ENCODE results near the gene TNFAIP3.
A peak's percentile ranks its signal among the peaks of the same experiment; 100 is the strongest.

The TNFAIP3 gene

DNA sequence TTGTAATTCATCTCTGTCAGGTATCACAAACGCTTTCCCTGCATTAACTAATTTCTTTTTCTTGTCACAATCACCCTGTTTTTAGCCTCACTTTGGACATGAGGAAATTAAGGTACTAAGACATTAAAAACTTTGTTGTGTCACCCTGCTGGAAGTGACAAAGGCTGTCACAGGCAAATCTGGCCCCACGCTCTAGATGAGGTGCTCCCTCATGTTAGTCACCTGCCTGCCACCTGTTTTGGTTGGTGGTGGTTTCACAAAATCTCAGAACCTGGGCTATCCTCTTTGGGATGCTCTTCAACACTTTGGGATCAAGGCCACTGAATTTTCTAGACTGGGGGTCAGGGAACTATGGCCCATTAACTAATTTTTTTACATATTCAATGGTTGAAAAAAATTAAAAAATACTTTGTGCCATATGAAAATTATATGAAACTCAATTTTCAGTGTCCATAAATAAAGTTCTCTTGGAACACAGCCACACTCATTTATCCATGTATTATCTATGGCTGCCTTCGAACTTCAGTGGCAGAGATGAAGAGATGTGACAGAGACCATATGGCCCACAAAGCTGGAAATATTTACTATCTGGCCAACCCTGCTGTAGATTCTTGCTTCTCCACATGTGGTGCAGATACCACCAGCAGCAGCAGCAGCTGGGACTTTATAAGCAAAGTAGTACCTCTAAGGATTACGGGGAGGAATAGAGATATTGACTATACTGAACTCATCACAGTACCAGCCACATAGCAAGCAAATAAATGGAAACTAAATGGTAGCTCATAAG lies 16.1 kb upstream of the TNFAIP3 start:
- ATAC-seq (no peak), DNase-seq (ENCODE audit: low spot score in 2 of 2) (no peak)
- Mint-ChIP-seq H3K36me3 (peaks cover 8% of the 10 kb centered on the region), H3K27ac (peak overlapping the region; percentile 75), H3K9me3 (no peaks in the 10 kb centered on the region), H3K4me1 (peaks cover 35% of the 10 kb centered on the region), H3K4me3 (no peak overlapping the region)

DNA sequence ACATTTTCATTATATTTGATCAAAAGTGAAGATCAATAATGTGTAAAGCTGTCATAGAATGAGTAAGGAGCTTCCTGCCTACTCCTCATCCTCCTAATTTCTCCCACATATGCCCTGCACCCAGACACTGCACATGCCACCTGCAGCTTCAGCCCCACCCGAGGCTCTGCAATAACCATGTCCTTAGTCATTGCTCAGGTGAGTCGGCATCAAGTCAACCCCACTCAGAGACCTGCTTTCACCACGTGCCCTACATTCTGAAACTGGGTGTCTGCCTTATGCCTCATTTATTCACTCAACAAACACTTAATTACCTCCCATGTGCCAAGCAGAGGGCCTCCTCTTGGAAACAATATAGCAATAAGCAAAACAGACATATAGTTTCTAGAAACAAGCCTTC lies 15.4 kb upstream of the TNFAIP3 start:
- no peak overlapping the region for H3K4me3 Mint-ChIP-seq
- H3K36me3 Mint-ChIP-seq: peaks cover 8% of the 10 kb centered on the region
- peaks cover 2% of the 10 kb centered on the region for H3K9me3 Mint-ChIP-seq
- DNase-seq (ENCODE audit: low spot score in 2 of 2) (no peak), ATAC-seq (peak; percentile 42)
- H3K27ac Mint-ChIP-seq: no peak overlapping the region
- peaks cover 35% of the 10 kb centered on the region for H3K4me1 Mint-ChIP-seq

DNA sequence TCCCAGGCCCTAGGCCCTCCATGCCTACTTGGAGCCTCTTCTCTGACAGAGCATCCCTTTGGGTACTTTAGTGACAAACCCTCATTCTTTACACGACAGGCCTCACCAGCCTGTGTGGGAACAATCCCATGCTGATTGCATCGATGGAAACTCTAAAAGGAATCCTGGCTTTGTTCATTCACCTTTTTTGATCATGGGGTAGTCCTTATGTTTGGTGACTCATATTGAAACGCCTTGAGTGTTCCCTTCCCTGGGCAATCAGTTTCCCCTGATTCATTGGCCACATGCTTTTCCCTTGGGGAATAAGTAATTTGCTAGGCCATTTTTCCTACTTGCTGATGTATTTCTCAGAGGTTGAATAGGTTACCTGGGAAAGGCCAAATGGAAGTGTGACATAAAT lies 14.7 kb upstream of the TNFAIP3 start:
- H3K9me3 Mint-ChIP-seq: peaks cover 2% of the 10 kb centered on the region
- H3K4me1 Mint-ChIP-seq: peaks cover 35% of the 10 kb centered on the region
- DNase-seq (ENCODE audit: low spot score in 2 of 2): no peak
- no peak overlapping the region for H3K4me3 Mint-ChIP-seq
- peak overlapping the region; percentile 10 for H3K27ac Mint-ChIP-seq
- no peak for ATAC-seq
- peaks cover 12% of the 10 kb centered on the region for H3K36me3 Mint-ChIP-seq

DNA sequence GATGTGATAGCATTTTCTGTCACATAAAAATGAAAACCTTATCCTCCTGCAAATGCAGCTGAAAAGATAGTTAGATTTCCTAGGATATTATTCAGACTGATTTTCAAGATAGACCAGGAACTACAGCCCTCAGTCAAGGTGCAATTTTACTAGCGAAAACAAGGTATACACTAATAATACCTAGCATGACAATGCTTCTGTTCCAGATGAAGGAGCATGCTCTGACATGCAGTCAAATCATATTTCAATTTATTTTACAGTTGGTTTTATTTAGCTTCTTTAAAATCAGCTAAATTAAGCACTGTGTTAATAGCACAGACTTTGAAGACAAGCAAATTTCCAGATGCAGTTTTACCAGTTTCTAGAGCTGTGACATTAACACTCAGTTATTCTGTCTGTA lies 14.2 kb upstream of the TNFAIP3 start:
- H3K4me1 Mint-ChIP-seq: peaks cover 35% of the 10 kb centered on the region
- peaks cover 17% of the 10 kb centered on the region for H3K36me3 Mint-ChIP-seq
- H3K4me3 Mint-ChIP-seq: no peak overlapping the region
- peaks cover 2% of the 10 kb centered on the region for H3K9me3 Mint-ChIP-seq
- DNase-seq (ENCODE audit: low spot score in 2 of 2) (no peak), ATAC-seq (no peak)
- H3K27ac Mint-ChIP-seq: peak overlapping the region; percentile 10

DNA sequence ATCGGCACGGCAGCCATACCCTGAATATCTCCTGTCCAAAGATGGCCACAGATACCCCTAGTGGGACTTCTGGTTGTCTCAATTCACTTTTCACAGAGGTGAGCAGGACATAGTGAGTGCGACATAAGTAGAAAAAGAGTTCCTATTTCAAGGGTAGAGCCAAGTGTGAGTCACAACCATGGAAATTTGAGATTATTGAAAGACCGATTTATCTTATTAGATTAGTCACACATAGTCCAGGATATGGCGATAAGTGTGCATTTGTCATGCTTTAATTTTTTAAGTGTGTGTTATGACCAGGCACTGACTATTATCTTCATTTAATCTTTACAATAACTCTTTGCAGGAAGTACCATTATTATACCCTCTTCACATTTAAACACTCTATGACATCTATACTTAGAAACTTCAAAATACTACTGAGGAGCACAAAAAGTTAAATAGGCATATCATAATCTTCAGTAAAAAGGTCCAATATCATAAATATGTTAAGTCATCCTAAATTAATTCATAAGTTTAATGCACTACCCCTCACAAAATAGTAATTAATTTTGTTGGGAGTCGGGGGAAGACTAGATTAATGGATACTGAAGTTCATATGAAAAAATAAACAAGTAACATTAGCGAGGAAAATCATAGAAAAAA lies 13.4 kb upstream of the TNFAIP3 start:
- peaks cover 2% of the 10 kb centered on the region for H3K9me3 Mint-ChIP-seq
- H3K4me3 Mint-ChIP-seq: no peak overlapping the region
- peaks cover 17% of the 10 kb centered on the region for H3K36me3 Mint-ChIP-seq
- peak overlapping the region; percentile 40 for H3K27ac Mint-ChIP-seq
- ATAC-seq: no peak
- H3K4me1 Mint-ChIP-seq: peaks cover 35% of the 10 kb centered on the region
- DNase-seq (ENCODE audit: low spot score in 2 of 2): no peak

DNA sequence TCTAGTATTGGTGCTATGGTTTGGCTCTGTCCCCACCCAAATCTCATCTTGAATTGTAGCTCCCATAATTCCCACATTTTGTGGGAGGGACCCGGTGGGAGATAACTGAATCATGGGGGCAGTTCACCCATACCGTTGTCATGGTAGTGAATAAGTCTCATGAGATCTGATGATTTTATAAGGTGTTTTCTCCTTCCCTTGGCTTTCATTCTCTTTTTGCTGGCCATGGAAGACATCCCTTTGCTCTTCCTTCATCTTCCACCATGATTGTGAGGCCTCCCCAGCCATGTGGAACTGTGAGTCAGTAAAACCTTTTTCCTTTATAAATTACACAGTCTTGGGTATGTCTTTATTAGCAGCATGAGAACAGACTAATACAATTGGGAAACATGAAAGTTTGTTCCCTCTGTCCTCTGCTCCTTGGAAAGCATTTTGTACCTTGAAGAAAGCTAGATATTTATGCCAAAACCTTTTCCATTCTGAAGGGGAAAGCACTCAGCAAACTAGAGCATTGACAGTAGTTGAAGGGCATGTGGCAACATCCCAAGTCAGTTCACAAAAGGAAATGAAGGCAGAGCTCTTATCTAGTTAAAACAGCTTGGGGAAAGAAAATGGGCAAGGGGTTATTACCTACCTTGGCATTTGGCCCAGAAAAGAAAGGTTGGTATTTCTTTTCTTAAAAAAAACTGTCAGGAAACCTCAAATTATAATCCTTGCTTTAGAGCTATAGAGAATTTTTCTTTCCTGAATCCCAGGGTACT lies 10.7 kb upstream of the TNFAIP3 start:
- DNase-seq (ENCODE audit: low spot score in 2 of 2) (no peak), ATAC-seq (no peak)
- Mint-ChIP-seq H3K9me3 (peaks cover 2% of the 10 kb centered on the region), H3K4me1 (peaks cover 22% of the 10 kb centered on the region), H3K27ac (peak overlapping the region; percentile 50), H3K36me3 (peaks cover 17% of the 10 kb centered on the region), H3K4me3 (no peak overlapping the region)

DNA sequence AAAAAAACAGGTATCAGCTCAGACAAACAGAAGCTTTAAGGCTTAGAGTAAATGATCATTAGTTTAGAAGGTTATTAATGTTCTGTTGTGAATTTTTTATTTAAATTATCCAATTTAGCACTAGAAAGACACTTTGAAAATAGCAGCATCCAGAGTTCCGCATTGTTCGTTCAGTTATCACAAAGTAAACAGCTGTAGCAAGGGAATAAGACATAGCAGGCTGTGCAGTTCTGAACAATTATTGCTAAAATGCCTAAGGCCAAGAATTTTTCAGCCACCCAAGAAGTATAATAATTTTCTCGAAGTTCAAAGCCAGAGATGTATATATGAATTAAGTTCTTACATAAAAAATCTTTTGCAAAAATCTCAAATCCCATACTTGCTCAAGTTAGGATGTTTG lies 8.0 kb upstream of the TNFAIP3 start:
- DNase-seq (ENCODE audit: low spot score in 2 of 2): no peak
- Mint-ChIP-seq H3K27ac (no peak overlapping the region), H3K4me1 (peaks cover 14% of the 10 kb centered on the region), H3K36me3 (peaks cover 11% of the 10 kb centered on the region), H3K9me3 (peaks cover 2% of the 10 kb centered on the region), H3K4me3 (no peak overlapping the region)
- ATAC-seq: no peak

DNA sequence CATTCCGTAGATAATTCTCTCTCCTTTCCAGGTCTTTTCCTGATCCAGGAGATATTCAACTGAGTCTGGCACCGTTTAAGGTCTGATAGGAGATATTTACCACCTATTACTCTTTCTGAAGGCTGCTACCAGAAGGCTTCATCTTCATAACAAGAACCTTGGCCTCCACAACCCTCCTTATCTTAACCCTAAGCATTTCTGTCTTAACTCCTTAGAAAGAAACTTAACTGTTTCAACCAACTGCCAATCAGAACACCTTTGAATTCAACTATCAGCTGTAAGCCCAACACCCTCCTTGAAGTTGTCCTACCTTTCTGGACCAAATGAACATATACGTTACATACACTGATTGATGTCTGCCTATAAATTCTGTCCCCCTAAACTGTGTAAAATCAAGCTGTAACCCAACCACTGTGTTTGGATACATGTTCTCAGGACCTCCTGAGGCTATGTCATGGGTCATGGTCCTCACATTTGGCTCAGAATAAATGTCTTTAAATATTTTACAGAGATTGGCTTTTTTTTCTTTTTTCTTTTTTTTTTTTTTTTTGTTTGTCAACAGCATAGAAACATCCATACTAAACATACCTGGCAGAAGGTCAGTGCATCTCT lies 6.6 kb upstream of the TNFAIP3 start:
- Mint-ChIP-seq H3K9me3 (peaks cover 2% of the 10 kb centered on the region), H3K4me3 (no peak overlapping the region), H3K27ac (no peak overlapping the region)

GRCh38 chr6:137861550-137862337 lies 5.3 kb upstream of the TNFAIP3 start:
- peaks cover 25% of the 10 kb centered on the region for H3K36me3 Mint-ChIP-seq
- H3K4me1 Mint-ChIP-seq: peaks cover 40% of the 10 kb centered on the region
- H3K9me3 Mint-ChIP-seq: no peaks in the 10 kb centered on the region
- no peak for ATAC-seq
- no peak overlapping the region for H3K4me3 Mint-ChIP-seq
- no peak for DNase-seq (ENCODE audit: low spot score in 2 of 2)
- peak overlapping the region; percentile 20 for H3K27ac Mint-ChIP-seq

More for the DNA sequence above, 6.6 kb upstream of the TNFAIP3 start:
- peaks cover 16% of the 10 kb centered on the region for H3K36me3 Mint-ChIP-seq
- peaks cover 28% of the 10 kb centered on the region for H3K4me1 Mint-ChIP-seq
- DNase-seq (ENCODE audit: low spot score in 2 of 2): no peak
- no peak for ATAC-seq

GRCh38 chr6:137862419-137863090 lies 4.5 kb upstream of the TNFAIP3 start:
- ATAC-seq: no peak
- no peaks in the 10 kb centered on the region for H3K9me3 Mint-ChIP-seq
- H3K36me3 Mint-ChIP-seq: peaks cover 27% of the 10 kb centered on the region
- no peak for DNase-seq (ENCODE audit: low spot score in 2 of 2)
- H3K4me1 Mint-ChIP-seq: peaks cover 41% of the 10 kb centered on the region
- H3K27ac Mint-ChIP-seq: peak overlapping the region; percentile 1
- H3K4me3 Mint-ChIP-seq: no peak overlapping the region

DNA sequence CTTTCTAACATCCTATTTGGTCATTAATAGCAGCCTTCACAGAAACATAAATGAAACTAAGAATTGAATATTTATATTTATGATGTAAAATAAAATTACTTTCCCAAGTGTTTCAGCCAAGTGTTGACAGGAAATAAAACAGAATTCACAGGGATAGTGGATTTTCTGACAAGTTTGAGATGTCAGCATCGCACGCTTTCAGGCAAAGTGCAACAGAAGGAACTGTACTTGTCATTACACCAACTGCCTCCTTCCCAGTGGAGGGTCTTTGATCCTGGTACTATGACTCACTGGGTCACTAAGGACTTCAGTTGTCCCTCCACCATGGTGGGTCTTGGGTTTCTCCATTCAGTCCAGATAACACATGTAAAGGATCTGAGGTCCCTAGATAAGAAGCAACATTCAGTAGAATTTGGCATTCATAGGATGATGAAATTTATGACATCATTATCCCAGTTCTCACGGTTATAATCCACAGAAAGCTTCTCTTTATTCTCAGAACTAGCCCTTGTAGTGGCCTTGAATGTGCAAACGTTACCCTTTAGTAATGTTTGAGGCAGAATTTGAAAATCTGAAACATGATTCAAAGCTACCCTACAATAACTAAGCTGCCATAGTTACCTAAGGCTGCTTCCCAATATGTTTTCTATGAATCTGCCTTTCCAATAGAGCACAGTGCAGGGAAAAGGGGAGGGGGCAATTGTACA lies 3.8 kb upstream of the TNFAIP3 start:
- Mint-ChIP-seq H3K4me3 (no peak overlapping the region), H3K9me3 (no peaks in the 10 kb centered on the region), H3K36me3 (peaks cover 32% of the 10 kb centered on the region), H3K27ac (no peak overlapping the region), H3K4me1 (peaks cover 41% of the 10 kb centered on the region)
- ATAC-seq: no peak
- DNase-seq (ENCODE audit: low spot score in 2 of 2): no peak

GRCh38 chr6:137864812-137865508 lies 2.1 kb upstream of the TNFAIP3 start:
- Mint-ChIP-seq H3K4me3 (peak overlapping the region; percentile 83), H3K27ac (peak overlapping the region; percentile 93), H3K9me3 (no peaks in the 10 kb centered on the region), H3K36me3 (peaks cover 49% of the 10 kb centered on the region), H3K4me1 (peaks cover 41% of the 10 kb centered on the region)
- DNase-seq (ENCODE audit: low spot score in 2 of 2) (no peak), ATAC-seq (no peak)

DNA sequence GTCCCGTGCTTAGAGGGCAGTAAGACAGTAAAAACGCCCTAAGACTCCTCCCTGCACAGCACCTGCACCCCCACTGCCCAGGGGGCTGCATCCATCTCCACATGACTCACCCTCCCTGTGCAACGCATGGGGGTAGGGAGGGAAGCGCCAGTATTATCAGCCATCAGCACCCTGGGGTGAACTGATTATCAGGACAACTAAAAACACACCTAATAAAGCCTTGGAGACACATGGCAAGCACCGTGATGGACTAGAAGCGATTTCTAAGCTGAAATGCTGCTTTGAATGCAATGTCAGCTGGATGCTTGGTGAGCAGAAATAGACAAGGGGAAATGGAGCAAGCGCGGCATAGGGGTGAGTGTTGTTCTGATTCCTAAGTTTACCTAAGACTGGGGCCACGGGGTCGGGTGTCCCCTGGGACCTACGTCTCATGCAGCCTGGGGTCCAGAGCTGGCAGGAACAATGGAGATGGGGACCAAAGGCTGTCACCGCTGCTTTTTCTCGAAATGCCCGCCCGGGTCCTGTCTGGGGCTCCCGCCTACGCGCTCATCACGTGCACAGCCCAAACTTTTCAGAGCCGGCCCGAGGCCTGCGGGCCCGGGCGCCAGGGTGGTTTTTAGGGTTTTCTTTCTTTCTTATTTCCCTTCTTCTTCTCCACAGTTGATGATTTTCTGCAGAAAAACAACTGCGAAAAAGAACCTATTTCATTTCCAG lies 702 bp upstream of the TNFAIP3 start:
- H3K27ac Mint-ChIP-seq: peak overlapping the region; percentile 93

More for the DNA sequence above, 702 bp upstream of the TNFAIP3 start:
- peak in 1 of 2 donors; percentile 91 for DNase-seq (ENCODE audit: low spot score in 2 of 2)
- ATAC-seq: peak; percentile 44
- H3K4me3 Mint-ChIP-seq: peak overlapping the region; percentile 83
- H3K36me3 Mint-ChIP-seq: peaks cover 63% of the 10 kb centered on the region
- H3K9me3 Mint-ChIP-seq: no peaks in the 10 kb centered on the region
- H3K4me1 Mint-ChIP-seq: peaks cover 39% of the 10 kb centered on the region
